Transverse colon (tissue), 4 donors: Measurements from ENCODE around the gene KCNK5. TPM values are rescaled to one million over a fixed set of nuclear protein-coding genes. Genes with fewer than 3 reads are reported as not detected.

ENCODE experiments used
- DNase-seq: peaks from one replicate; pipeline ENCODE4 v3.0.0-alpha.2; 2019
- H3K27ac ChIP-seq, 4 donors: fragments of 200-600 bp; sonication (generic); 2 replicates each; pipeline ENCODE4 v1.5.1; 2016 to 2018; ENCODE audit warnings: inconsistent platforms in 4 of 4
- H3K27me3 ChIP-seq: fragments of 200-600 bp; sonication (generic); 2 replicates; pipeline ENCODE4 v1.5.1; 2017; ENCODE audit warnings: inconsistent platforms
- H3K36me3 ChIP-seq, 4 donors: fragments of 200-600 bp; sonication (generic); 2 replicates each; pipeline ENCODE4 v1.5.1; 2017 to 2019; ENCODE audit warnings: inconsistent platforms in 4 of 4
- H3K4me1 ChIP-seq, 4 donors: fragments of 200-600 bp; sonication (generic); 2 replicates each; pipeline ENCODE4 v1.5.1; 2017 to 2020; ENCODE audit warnings: inconsistent platforms in 4 of 4
- H3K4me3 ChIP-seq, 4 donors: fragments of 200-600 bp; sonication (generic); 1 replicate in 1 of 4; 2 replicates in 3 of 4; pipeline versions ENCODE4 v1.5.1 to v1.6.1; 2017 to 2019; ENCODE audit warnings: inconsistent platforms in 4 of 4
- H3K9me3 ChIP-seq, 2 donors: fragments of 200-600 bp; sonication (generic); 2 replicates each; pipeline ENCODE4 v1.5.1; 2017 to 2019; ENCODE audit warnings: inconsistent platforms in 2 of 2
- CTCF ChIP-seq, 5 experiments: fragments of 200-600 bp in 3 of 5; fragments of 450-650 bp in 2 of 5; sonication (generic) in 3 of 5; IDR thresholded peaks; 1 replicate in 2 of 5; 2 replicates in 3 of 5; pipeline ENCODE4 v1.5.1; 2016 to 2017; ENCODE audit warnings: antibody characterized with exemption in 5 of 5, inconsistent platforms in 3 of 5, mild to moderate bottlenecking in 2 of 5, moderate library complexity in 1 of 5
- EP300 ChIP-seq: sonication (generic); formaldehyde crosslinking; IDR thresholded peaks from one replicate; pipeline ENCODE4 v1.6.1; 2017; ENCODE audit warnings: antibody characterized with exemption, low read depth
- POLR2A ChIP-seq: fragments of 450-650 bp; IDR thresholded peaks from one replicate; pipeline ENCODE4 v1.6.1; 2016; ENCODE audit warnings: antibody characterized with exemption, mild to moderate bottlenecking, moderate library complexity
- POLR2AphosphoS5 ChIP-seq, 3 donors: sonication (generic); formaldehyde crosslinking; IDR thresholded peaks; one replicate each; pipeline ENCODE4 v1.6.1; 2016; ENCODE audit warnings: antibody characterized with exemption in 3 of 3
- WGBS, 2 donors: methylation state at CpG; one replicate each; pipeline ENCODE4 v1.1.5; 2018; ENCODE audit warnings: low coverage in 1 of 2; 5-methylcytosine and 5-hydroxymethylcytosine counted together
- in situ Hi-C, 4 donors: fragments of 200-750 bp; cut with MboI; loops; one replicate each; pipeline versions ENCODE4 v1.15.0 to v1.15.1; 2017; ENCODE audit warnings: low sequenced_read_pairs in 3 of 4, low pct_ligation_motif_present in 1 of 4, low pct_unique_long_range_greater_than_20kb in 1 of 4
- intact Hi-C: fragments of 100-400 bp; cut with DNase I; formaldehyde crosslinking; loops from one replicate; pipeline ENCODE4 v1.15.1; 2023; ENCODE audit warnings: low total_unique reads
- total RNA-seq, 4 donors: library from RNA; depleted of rRNA; stranded (reverse); fragments of >200 nt; gene quantifications; one replicate each; pipeline ENCODE4 v1.1.0, GENCODE V29; 2016

Gene KCNK5
- total RNA-seq, 4 donors from 2014 or later: 9.6 to 86.0 (median 64.5) TPM

GRCh38 chr6:39225543-39225942 is 3.7 kb downstream of the KCNK5 start:
- peaks cover 8 to 87% (median 52%) of the 10 kb centered on the region in 4 donors for H3K4me1 ChIP-seq
- H3K4me3 ChIP-seq: no peak overlapping the region
- H3K9me3 ChIP-seq: no peaks in the 10 kb centered on the region
- DNase-seq: peak; percentile 76
- in situ Hi-C loops (no loop called here), intact Hi-C loops (no loop called here)
- H3K36me3 ChIP-seq: no peaks in the 10 kb centered on the region
- TF ChIP-seq POLR2AphosphoS5 (IDR thresholded peaks at IDR 0.05): peak in 1 of 3 donors; percentile 38
- no peak for TF ChIP-seq POLR2A
- WGBS, 2 donors: 56% methylated on average over 4 of the region's 4 CpGs; no CpG with 5 or more reads in 1 of the 2 donors
- H3K27me3 ChIP-seq: peaks cover 12% of the 10 kb centered on the region
- H3K27ac ChIP-seq: peak overlapping the region; percentile 56 to 76 (median 69)

- H3K4me3 ChIP-seq: no peak overlapping the region
- intact Hi-C loops: no loop called here
These were observed 4.6 kb downstream of the KCNK5 start for GRCh38 chr6:39224523-39225182.

GRCh38 chr6:39224011-39224410 is 5.3 kb downstream of the KCNK5 start:
- peaks cover 3 to 90% (median 45%) of the 10 kb centered on the region in 4 donors for H3K4me1 ChIP-seq
- intact Hi-C loops: no loop called here
- WGBS, 2 donors: 57 to 71% methylated on average over 1 to 2 of the region's 2 CpGs
- peak overlapping the region; percentile 56 to 76 (median 69) for H3K27ac ChIP-seq
- H3K9me3 ChIP-seq: no peaks in the 10 kb centered on the region
- no peaks in the 10 kb centered on the region for H3K36me3 ChIP-seq
- H3K4me3 ChIP-seq: no peak overlapping the region
- no peak for TF ChIP-seq CTCF (IDR thresholded peaks at IDR 0.05)
- TF ChIP-seq POLR2AphosphoS5 (IDR thresholded peaks at IDR 0.05): no peak
- TF ChIP-seq POLR2A: no peak
- TF ChIP-seq EP300: no peak
- DNase-seq: no peak
- in situ Hi-C loops: no loop called here
- H3K27me3 ChIP-seq: peaks cover 10% of the 10 kb centered on the region

More at GRCh38 chr6:39224523-39225182, 4.6 kb downstream of the KCNK5 start:
- Histone ChIP-seq H3K9me3 (no peaks in the 10 kb centered on the region), H3K27me3 (peaks cover 12% of the 10 kb centered on the region), H3K27ac (peak overlapping the region; percentile 56 to 76 (median 69)), H3K4me1 (peaks cover 3 to 90% (median 48%) of the 10 kb centered on the region in 4 donors), H3K36me3 (no peaks in the 10 kb centered on the region)
- DNase-seq: peak; percentile 66
- in situ Hi-C loops: no loop called here
- 69 to 72% methylated on average over 3 to 5 of the region's 5 CpGs for WGBS, 2 donors
- peak in 2 of 3 donors; percentile 26 to 32 for TF ChIP-seq POLR2AphosphoS5 (IDR thresholded peaks at IDR 0.05)
- TF ChIP-seq CTCF (IDR thresholded peaks at IDR 0.05): no peak
- no peak for TF ChIP-seq EP300
- TF ChIP-seq POLR2A: peak; percentile 42

- TF ChIP-seq CTCF (IDR thresholded peaks at IDR 0.05) (no peak), EP300 (no peak), POLR2AphosphoS5 (IDR thresholded peaks at IDR 0.05) (no peak), POLR2A (no peak)
- Histone ChIP-seq H3K27ac (peak overlapping the region; percentile 15 to 76 (median 38)), H3K9me3 (no peaks in the 10 kb centered on the region), H3K4me3 (no peak overlapping the region), H3K36me3 (no peaks in the 10 kb centered on the region), H3K4me1 (peaks cover 3 to 90% (median 42%) of the 10 kb centered on the region in 4 donors), H3K27me3 (peaks cover 6% of the 10 kb centered on the region)
- 60 to 66% methylated on average over 1 to 3 of the region's 3 CpGs for WGBS, 2 donors
- intact Hi-C loops (no loop called here), in situ Hi-C loops (no loop called here)
- no peak for DNase-seq
These were observed 5.7 kb downstream of the KCNK5 start for GRCh38 chr6:39223555-39223954.
